A549 treated with AZD2906 at 1 μM for 4 hours (cell line): ENCODE data around the gene KLHL9. TPM values are rescaled to one million over a fixed set of nuclear protein-coding genes. Genes with fewer than 3 reads are reported as not detected.

Experiments used
- total RNA-seq: library from RNA; stranded (reverse); fragments of 200-300 nt; extraction: Qiagen RNA extraction; gene quantifications from 5 replicates; pipeline ENCODE4 v1.2.3, GENCODE V29; 2022

KLHL9 gene
- 15.3 to 20.3 TPM (median 18.6 TPM) in 5 replicates for total RNA-seq

GRCh38 chr9:21334701-21335632, at the start of gene KLHL9:
Gene KLHL9 (minus strand): TSS chr9:21335404. CDS start chr9:21334859, 545 bp downstream.

DNA sequence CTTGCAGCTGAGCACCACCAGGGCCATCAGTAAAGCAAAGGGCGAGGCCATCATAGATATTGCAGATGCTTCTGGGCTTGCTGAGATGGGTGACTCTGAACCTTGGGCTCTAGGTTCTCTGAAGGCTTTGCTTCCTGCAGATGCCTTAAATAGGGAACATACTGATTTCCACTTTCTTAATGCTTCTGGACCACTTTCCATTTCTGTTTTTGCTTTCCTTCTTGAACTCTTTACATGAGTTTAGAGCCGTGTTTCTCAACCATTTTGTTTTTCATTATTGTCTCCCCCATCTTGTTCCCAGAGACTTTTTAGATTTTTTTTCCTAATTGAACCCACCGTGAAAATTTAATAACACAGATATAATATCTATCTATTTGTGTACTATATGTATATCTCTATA, 32.8 kb upstream of the KLHL9 start, which contains the start of gene IFNA13:
Gene IFNA13 (minus strand): TSS at position 101 of the 400 bp plus-strand sequence. CDS start 47 bp downstream, at position 54.

DNA sequence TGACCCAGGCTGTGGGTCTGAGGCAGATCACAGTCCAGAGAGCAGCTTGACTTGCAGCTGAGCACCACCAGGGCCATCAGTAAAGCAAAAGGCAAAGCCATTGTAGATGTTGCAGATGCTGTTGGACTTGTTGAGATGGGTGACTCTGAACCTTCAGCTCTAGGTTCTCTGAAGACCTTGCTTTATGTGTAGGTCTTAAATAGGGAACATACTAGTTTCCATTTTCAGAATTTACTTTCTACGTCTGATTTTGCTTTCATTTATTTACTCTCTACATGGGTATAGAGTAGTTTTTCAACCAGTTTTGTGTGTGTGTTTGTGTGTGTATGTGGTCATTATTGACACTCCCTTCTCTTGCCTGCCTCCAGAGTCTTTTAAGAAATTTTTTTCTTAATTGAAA, 15.6 kb upstream of the KLHL9 start, which contains the start of gene IFNA6:
Gene IFNA6 (minus strand): TSS at position 101 of the 400 bp plus-strand sequence. CDS start 0 bp downstream, at position 101.

GRCh38 chr9:21305213-21305612, 30.0 kb downstream of the KLHL9 start, which contains the start of gene IFNA5:
Gene IFNA5 (minus strand): TSS chr9:21305313. CDS start chr9:21305256, 57 bp downstream.

Other genes starting within 250 kb of the KLHL9 start
- gene IFNW1, start 193.6 kb downstream of the KLHL9 start, total RNA-seq = not detected in 5 replicates
- gene IFNA21, start 168.7 kb downstream of the KLHL9 start, total RNA-seq = not detected in 5 replicates
- not detected in 5 replicates for gene IFNA4, start 147.8 kb downstream of the KLHL9 start, total RNA-seq
- not detected in 5 replicates for gene IFNA7, start 133.2 kb downstream of the KLHL9 start, total RNA-seq
- gene IFNA10, start 128.3 kb downstream of the KLHL9 start, total RNA-seq = not detected in 5 replicates
- not detected in 5 replicates for gene IFNA16, start 118.1 kb downstream of the KLHL9 start, total RNA-seq
- not detected in 5 replicates for gene IFNA17, start 107.2 kb downstream of the KLHL9 start, total RNA-seq
- not detected in 5 replicates for gene IFNA14, start 95.4 kb downstream of the KLHL9 start, total RNA-seq
- not detected in 5 replicates for gene IFNA5, start 30.1 kb downstream of the KLHL9 start, total RNA-seq
- gene IFNA6, start 15.5 kb upstream of the KLHL9 start, total RNA-seq = not detected in 5 replicates
- not detected in 5 replicates for gene IFNA13, start 32.7 kb upstream of the KLHL9 start, total RNA-seq
- gene IFNA2, start 50.0 kb upstream of the KLHL9 start, total RNA-seq = not detected in 5 replicates
- not detected in 5 replicates for gene IFNA8, start 73.7 kb upstream of the KLHL9 start, total RNA-seq
- not detected in 5 replicates for gene IFNA1, start 105.0 kb upstream of the KLHL9 start, total RNA-seq
- gene IFNE, start 146.9 kb upstream of the KLHL9 start, total RNA-seq = 0.41 to 1.1 TPM (median 0.72 TPM) in 5 replicates